GM23338 (cell line): ENCODE measurements around the gene CDH12. TPM values are rescaled to one million over a fixed set of nuclear protein-coding genes. Genes with fewer than 3 reads are reported as not detected.

Experiments used
- ATAC-seq: fragments of 200-7000 bp; cut with Tn5 transposase; 3 replicates; pipeline ENCODE4 v1.9.1; 2020
- DNase-seq: peaks from one replicate; pipeline ENCODE4 v3.0.0-alpha.2; 2015; ENCODE audit warnings: low spot score
- H2AFZ ChIP-seq: fragments of 200-600 bp; sonication (generic); 2 replicates; pipeline ENCODE4 v1.8.0; 2016; ENCODE audit warnings: antibody characterized with exemption, mild to moderate bottlenecking, moderate library complexity
- H3F3A ChIP-seq: fragments of 200-600 bp; sonication (generic); replicated peaks from 2 replicates; pipeline ENCODE4 v1.8.0; 2017; ENCODE audit warnings: antibody characterized with exemption, mixed run types, low read depth
- H3K27ac ChIP-seq: fragments of 200-600 bp; sonication (generic); 2 replicates; pipeline ENCODE4 v1.6.1; 2016; ENCODE audit warnings: low read depth
- H3K27me3 ChIP-seq: fragments of 200-600 bp; sonication (generic); 2 replicates; pipeline ENCODE4 v1.8.0; 2016; ENCODE audit warnings: mild to moderate bottlenecking, mixed run types, moderate library complexity; ENCODE audit not compliant: insufficient read depth
- H3K36me3 ChIP-seq: fragments of 200-600 bp; sonication (generic); 2 replicates; pipeline ENCODE4 v1.8.0; 2016; ENCODE audit warnings: mild to moderate bottlenecking; ENCODE audit not compliant: insufficient read depth
- H3K4me1 ChIP-seq: fragments of 200-600 bp; sonication (generic); 2 replicates; pipeline ENCODE4 v1.8.0; 2016; ENCODE audit warnings: mild to moderate bottlenecking, moderate library complexity; ENCODE audit not compliant: insufficient read depth
- H3K4me2 ChIP-seq: fragments of 200-600 bp; sonication (generic); 2 replicates; pipeline ENCODE4 v1.7.1; 2017; ENCODE audit warnings: mixed run types
- H3K4me3 ChIP-seq: fragments of 200-600 bp; sonication (generic); 2 replicates; pipeline ENCODE4 v1.6.1; 2016; ENCODE audit warnings: mixed run types
- H3K79me2 ChIP-seq: fragments of 200-600 bp; sonication (generic); replicated peaks from 2 replicates; pipeline ENCODE4 v1.8.0; 2017; ENCODE audit warnings: mild to moderate bottlenecking; ENCODE audit not compliant: insufficient read depth
- H3K9me2 ChIP-seq: fragments of 200-600 bp; sonication (generic); 2 replicates; pipeline ENCODE4 v1.8.0; 2017; ENCODE audit not compliant: insufficient read depth
- H4K20me1 ChIP-seq: fragments of 200-600 bp; sonication (generic); replicated peaks from 2 replicates; pipeline ENCODE4 v1.8.0; 2017; ENCODE audit warnings: mild to moderate bottlenecking; ENCODE audit not compliant: insufficient read depth
- H3K27ac Mint-ChIP-seq: 2 replicates; pipeline ENCODE4 v1.8.0; 2020; ENCODE audit warnings: inconsistent platforms, mild to moderate bottlenecking, moderate library complexity, mixed read lengths
- H3K27me3 Mint-ChIP-seq: 3 replicates; pipeline ENCODE4 v1.8.0; 2022; ENCODE audit warnings: low read depth, mild to moderate bottlenecking, moderate library complexity, mixed read lengths, inconsistent platforms; ENCODE audit not compliant: insufficient read depth, poor library complexity
- H3K36me3 Mint-ChIP-seq: 3 replicates; pipeline ENCODE4 v1.8.0; 2021; ENCODE audit warnings: low read depth, mild to moderate bottlenecking, inconsistent platforms, moderate library complexity, mixed read lengths
- H3K4me1 Mint-ChIP-seq: 3 replicates; pipeline ENCODE4 v1.8.0; 2020; ENCODE audit warnings: mild to moderate bottlenecking, inconsistent platforms, mixed read lengths
- H3K4me3 Mint-ChIP-seq: 3 replicates; pipeline ENCODE4 v1.8.0; 2021; ENCODE audit warnings: moderate library complexity, mild to moderate bottlenecking, inconsistent platforms, mixed read lengths
- H3K9me3 Mint-ChIP-seq: 3 replicates; pipeline ENCODE4 v1.8.0; 2020; ENCODE audit warnings: moderate library complexity, mild to moderate bottlenecking, inconsistent platforms, mixed read lengths
- CREB1 ChIP-seq: fragments of 250-450 bp; sonication (Bioruptor Pico); IDR thresholded peaks from 2 replicates; pipeline ENCODE4 v1.5.0; 2020; ENCODE audit warnings: low read depth, mild to moderate bottlenecking, moderate library complexity
- ETS1 ChIP-seq: IDR thresholded peaks from 2 replicates; pipeline ENCODE4 v1.6.1; 2016; ENCODE audit warnings: antibody characterized with exemption
- EZH2 ChIP-seq: fragments of 200-600 bp; sonication (generic); IDR thresholded peaks from one replicate; pipeline ENCODE4 v1.8.0; 2017; ENCODE audit warnings: antibody characterized with exemption, mild to moderate bottlenecking, low read depth; ENCODE audit not compliant: unreplicated experiment
- EZH2phosphoT487 ChIP-seq: fragments of 200-600 bp; sonication (generic); IDR thresholded peaks from one replicate; pipeline ENCODE4 v1.8.1; 2018; ENCODE audit warnings: antibody characterized with exemption; ENCODE audit not compliant: unreplicated experiment
- JUNB ChIP-seq: IDR thresholded peaks from one replicate; pipeline ENCODE4 v1.6.1; 2016; ENCODE audit warnings: antibody characterized with exemption; ENCODE audit not compliant: unreplicated experiment
- NANOG ChIP-seq: IDR thresholded peaks from 2 replicates; pipeline ENCODE4 v1.6.1; 2016; ENCODE audit warnings: antibody characterized with exemption, borderline replicate concordance
- POLR2AphosphoS5 ChIP-seq: IDR thresholded peaks from 2 replicates; pipeline ENCODE4 v1.6.1; 2016; ENCODE audit warnings: antibody characterized with exemption, low read depth
- STAT1 ChIP-seq: IDR thresholded peaks from one replicate; pipeline ENCODE4 v1.6.1; 2016; ENCODE audit warnings: antibody characterized with exemption; ENCODE audit not compliant: unreplicated experiment
- ZNF114 ChIP-seq: fragments of 250-450 bp; sonication (Bioruptor Pico); IDR thresholded peaks from 2 replicates; pipeline ENCODE4 v1.5.0; 2020; ENCODE audit warnings: mild to moderate bottlenecking, moderate library complexity
- ZNF331 ChIP-seq: fragments of 250-450 bp; sonication (Bioruptor Pico); IDR thresholded peaks from 2 replicates; pipeline ENCODE4 v1.5.0; 2020; ENCODE audit warnings: low read depth, mild to moderate bottlenecking, moderate library complexity
- polyA plus RNA-seq: library from polyadenylated mRNA; unstranded; fragments of >200 nt; fragmentation: Nextera tagmentation; extraction: Ambion mirVana; gene quantifications from 2 replicates; pipeline ENCODE4 v1.2.1, GENCODE V29; 2016
- total RNA-seq: library from RNA; depleted of rRNA; stranded (reverse); fragments of >200 nt; shearing (Covaris generic); gene quantifications from 2 replicates; pipeline ENCODE4 v1.2.3, GENCODE V29; 2014
- TF ChIP-seq, protein P1 (sequence below): IDR thresholded peaks from one replicate; pipeline ENCODE4 v1.6.1; 2018; ENCODE audit warnings: antibody characterized with exemption; ENCODE audit not compliant: unreplicated experiment

The CDH12 gene
- total and polyA plus RNA-seq, 2 experiments from 2014 or later = not detected

GRCh38 chr5:21844960-21845359 is 1008.2 kb downstream of the CDH12 start (continued):
- TF ChIP-seq, protein P1, sequence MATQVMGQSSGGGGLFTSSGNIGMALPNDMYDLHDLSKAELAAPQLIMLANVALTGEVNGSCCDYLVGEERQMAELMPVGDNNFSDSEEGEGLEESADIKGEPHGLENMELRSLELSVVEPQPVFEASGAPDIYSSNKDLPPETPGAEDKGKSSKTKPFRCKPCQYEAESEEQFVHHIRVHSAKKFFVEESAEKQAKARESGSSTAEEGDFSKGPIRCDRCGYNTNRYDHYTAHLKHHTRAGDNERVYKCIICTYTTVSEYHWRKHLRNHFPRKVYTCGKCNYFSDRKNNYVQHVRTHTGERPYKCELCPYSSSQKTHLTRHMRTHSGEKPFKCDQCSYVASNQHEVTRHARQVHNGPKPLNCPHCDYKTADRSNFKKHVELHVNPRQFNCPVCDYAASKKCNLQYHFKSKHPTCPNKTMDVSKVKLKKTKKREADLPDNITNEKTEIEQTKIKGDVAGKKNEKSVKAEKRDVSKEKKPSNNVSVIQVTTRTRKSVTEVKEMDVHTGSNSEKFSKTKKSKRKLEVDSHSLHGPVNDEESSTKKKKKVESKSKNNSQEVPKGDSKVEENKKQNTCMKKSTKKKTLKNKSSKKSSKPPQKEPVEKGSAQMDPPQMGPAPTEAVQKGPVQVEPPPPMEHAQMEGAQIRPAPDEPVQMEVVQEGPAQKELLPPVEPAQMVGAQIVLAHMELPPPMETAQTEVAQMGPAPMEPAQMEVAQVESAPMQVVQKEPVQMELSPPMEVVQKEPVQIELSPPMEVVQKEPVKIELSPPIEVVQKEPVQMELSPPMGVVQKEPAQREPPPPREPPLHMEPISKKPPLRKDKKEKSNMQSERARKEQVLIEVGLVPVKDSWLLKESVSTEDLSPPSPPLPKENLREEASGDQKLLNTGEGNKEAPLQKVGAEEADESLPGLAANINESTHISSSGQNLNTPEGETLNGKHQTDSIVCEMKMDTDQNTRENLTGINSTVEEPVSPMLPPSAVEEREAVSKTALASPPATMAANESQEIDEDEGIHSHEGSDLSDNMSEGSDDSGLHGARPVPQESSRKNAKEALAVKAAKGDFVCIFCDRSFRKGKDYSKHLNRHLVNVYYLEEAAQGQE = no peak
- TF ChIP-seq EZH2phosphoT487 = no peak
- TF ChIP-seq JUNB = no peak
- no peak for TF ChIP-seq EZH2
- no peak for TF ChIP-seq STAT1
- no peak for TF ChIP-seq ETS1
- TF ChIP-seq CREB1 = no peak
- no peak for TF ChIP-seq NANOG
- TF ChIP-seq ZNF114 (CRISPR knock-in tag) = no peak
- TF ChIP-seq ZNF331 (CRISPR knock-in tag) = no peak
- no peak for TF ChIP-seq POLR2AphosphoS5

DNA sequence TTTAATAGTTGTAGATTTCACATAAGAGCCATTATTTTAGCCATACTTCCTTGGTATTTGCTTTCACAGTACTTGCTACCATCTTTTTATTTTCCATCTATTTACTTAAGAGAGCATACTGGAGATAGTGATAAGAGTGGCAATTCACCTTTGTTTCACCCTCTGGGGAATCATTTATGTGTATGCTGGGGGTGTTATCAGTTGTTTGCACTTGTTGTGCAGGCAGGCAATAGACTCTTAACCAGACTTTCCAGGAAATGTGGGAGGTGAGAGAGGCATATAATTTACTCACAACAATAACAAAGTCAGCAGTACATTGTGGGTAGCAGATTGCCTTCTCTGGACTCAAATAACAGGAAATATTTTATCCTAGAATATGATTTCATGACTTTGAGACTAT is 1018.3 kb downstream of the CDH12 start:
- Mint-ChIP-seq H3K4me1 (no peaks in the 10 kb centered on the region), H3K27ac (no peak overlapping the region), H3K4me3 (no peak overlapping the region), H3K27me3 (no peaks in the 10 kb centered on the region), H3K36me3 (no peaks in the 10 kb centered on the region), H3K9me3 (no peaks in the 10 kb centered on the region)
- Histone ChIP-seq H3K36me3 (no peaks in the 10 kb centered on the region), H3K27ac (no peak overlapping the region), H3K4me3 (no peak overlapping the region), H3K9me2 (peaks cover 4% of the 10 kb centered on the region; the same call in 1 of the 2 replicates), H3K4me2 (no peak overlapping the region), H2AFZ (no peak overlapping the region), H3K4me1 (no peaks in the 10 kb centered on the region), H3K27me3 (no peaks in the 10 kb centered on the region), H3K79me2 (no peaks in the 10 kb centered on the region), H4K20me1 (no peaks in the 10 kb centered on the region), H3F3A (no peaks in the 10 kb centered on the region)
- DNase-seq (no peak), ATAC-seq (no peak)
- no peak for TF ChIP-seq ZNF114 (CRISPR knock-in tag)
- TF ChIP-seq JUNB = no peak
- TF ChIP-seq NANOG = no peak
- no peak for TF ChIP-seq ETS1
- no peak for TF ChIP-seq ZNF331 (CRISPR knock-in tag)
- no peak for TF ChIP-seq EZH2
